ENCODE measurements around the gene FANK1. TPM values are rescaled to one million over a fixed set of nuclear protein-coding genes. Genes with fewer than 3 reads are reported as not detected.

Gene FANK1
- total RNA-seq, 2 experiments from 2014 or later = 0.25 TPM; not detected in 1

GRCh38 chr10:125984346-125984745 lies 88.0 kb downstream of the FANK1 start:
- ChIA-PET CTCF (no interaction called here), POLR2A (no interaction called here)
- Mint-ChIP-seq H3K9me3 (no peaks in the 10 kb centered on the region), H3K4me3 (no peak overlapping the region), H3K27me3 (peaks cover 12% of the 10 kb centered on the region), H3K36me3 (ENCODE audit: low read depth) (no peaks in the 10 kb centered on the region), H3K4me1 (ENCODE audit: low read depth) (no peaks in the 10 kb centered on the region), H3K27ac (no peak overlapping the region)
- Histone ChIP-seq H3K27ac (ENCODE audit: low read depth in 1 of 2, low read length in 2 of 2) (no peak overlapping the region), H3K9me3 (ENCODE audit: control insufficient read depth in 1 of 2, insufficient read depth in 1 of 2, low read length in 2 of 2) (no peaks in the 10 kb centered on the region), H3K27me3 (ENCODE audit: control insufficient read depth in 1 of 2, insufficient read depth in 2 of 2, low read length in 2 of 2) (no peaks in the 10 kb centered on the region), H3K36me3 (ENCODE audit: insufficient read depth, low read length) (no peaks in the 10 kb centered on the region), H3K4me3 (ENCODE audit: low read length) (no peak overlapping the region), H3K4me1 (ENCODE audit: insufficient read depth, low read length) (no peaks in the 10 kb centered on the region)
- TF ChIP-seq CTCF (IDR thresholded peaks at IDR 0.05) = no peak
- DNase-seq (no peak), ATAC-seq (ENCODE audit: poor library complexity) (no peak)
- intact Hi-C loops (cut with DNase I, micrococcal nuclease) = loop anchor here (5.0 kb wide), 1 partner anchor 403 kb away; the partner anchor contains the start of gene ADAM12 (in 2 of the 2)

GRCh38 chr10:125984865-125985495 lies 88.6 kb downstream of the FANK1 start:
- Mint-ChIP-seq H3K4me3 (no peak overlapping the region), H3K27me3 (peaks cover 12% of the 10 kb centered on the region), H3K27ac (no peak overlapping the region), H3K4me1 (ENCODE audit: low read depth) (no peaks in the 10 kb centered on the region), H3K9me3 (no peaks in the 10 kb centered on the region), H3K36me3 (ENCODE audit: low read depth) (no peaks in the 10 kb centered on the region)
- ATAC-seq (ENCODE audit: poor library complexity) (no peak), DNase-seq (no peak)
- ChIA-PET CTCF (no interaction called here), POLR2A (no interaction called here)
- Histone ChIP-seq H3K27ac (ENCODE audit: low read depth in 1 of 2, low read length in 2 of 2) (no peak overlapping the region), H3K36me3 (ENCODE audit: insufficient read depth, low read length) (no peaks in the 10 kb centered on the region), H3K27me3 (ENCODE audit: control insufficient read depth in 1 of 2, insufficient read depth in 2 of 2, low read length in 2 of 2) (no peaks in the 10 kb centered on the region), H3K4me1 (ENCODE audit: insufficient read depth, low read length) (no peaks in the 10 kb centered on the region), H3K9me3 (ENCODE audit: control insufficient read depth in 1 of 2, insufficient read depth in 1 of 2, low read length in 2 of 2) (no peaks in the 10 kb centered on the region), H3K4me3 (ENCODE audit: low read length) (no peak overlapping the region)
- no peak for TF ChIP-seq CTCF (IDR thresholded peaks at IDR 0.05)
- intact Hi-C loops (cut with DNase I, micrococcal nuclease) = loop anchor here (5.0 kb wide), 1 partner anchor 402 kb away; the partner anchor contains the start of gene ADAM12 (in 2 of the 2)

- intact Hi-C loops (cut with DNase I, micrococcal nuclease) = no loop called here
- no peaks in the 10 kb centered on the region for H3K36me3 ChIP-seq (ENCODE audit: insufficient read depth, low read length)
These were observed 89.3 kb downstream of the FANK1 start for GRCh38 chr10:125985557-125986240.

More at GRCh38 chr10:125985557-125986240, 89.3 kb downstream of the FANK1 start:
- Mint-ChIP-seq H3K27me3 (peaks cover 9% of the 10 kb centered on the region), H3K4me3 (no peak overlapping the region), H3K9me3 (no peaks in the 10 kb centered on the region), H3K4me1 (ENCODE audit: low read depth) (no peaks in the 10 kb centered on the region), H3K36me3 (ENCODE audit: low read depth) (no peaks in the 10 kb centered on the region), H3K27ac (no peak overlapping the region)
- Histone ChIP-seq H3K27me3 (ENCODE audit: control insufficient read depth in 1 of 2, insufficient read depth in 2 of 2, low read length in 2 of 2) (no peaks in the 10 kb centered on the region), H3K27ac (ENCODE audit: low read depth in 1 of 2, low read length in 2 of 2) (no peak overlapping the region), H3K4me1 (ENCODE audit: insufficient read depth, low read length) (no peaks in the 10 kb centered on the region), H3K4me3 (ENCODE audit: low read length) (no peak overlapping the region), H3K9me3 (ENCODE audit: control insufficient read depth in 1 of 2, insufficient read depth in 1 of 2, low read length in 2 of 2) (peaks cover 0 to 4% of the 10 kb centered on the region in 2 experiments)
- no peak for TF ChIP-seq CTCF (IDR thresholded peaks at IDR 0.05)
- ChIA-PET POLR2A (no interaction called here), CTCF (no interaction called here)
- ATAC-seq (ENCODE audit: poor library complexity) (no peak), DNase-seq (no peak)
